T-helper 2 cell treated with Interferon-gamma antibody and Interleukin-4, amounts not matched to agents 5 μg/mL and 100 μg/mL, for 36 hours (primary cell): ENCODE measurements around the gene SGIP1.

ENCODE experiments used
- DNase-seq: peaks from one replicate; pipeline ENCODE4 v3.0.0; 2021; ENCODE audit warnings: low spot score
- H3K27ac Mint-ChIP-seq: one replicate; pipeline ENCODE4 v1.8.0; 2021; ENCODE audit warnings: mild to moderate bottlenecking, mixed read lengths
- H3K27me3 Mint-ChIP-seq: one replicate; pipeline ENCODE4 v1.8.0; 2021; ENCODE audit warnings: low read depth, mixed read lengths
- H3K36me3 Mint-ChIP-seq: one replicate; pipeline ENCODE4 v1.8.0; 2021; ENCODE audit warnings: low read depth, mixed read lengths
- H3K4me1 Mint-ChIP-seq: one replicate; pipeline ENCODE4 v1.8.0; 2021; ENCODE audit warnings: low read depth, mixed read lengths
- H3K4me3 Mint-ChIP-seq: one replicate; pipeline ENCODE4 v1.8.0; 2022; ENCODE audit warnings: mild to moderate bottlenecking, moderate library complexity, mixed read lengths
- H3K9me3 Mint-ChIP-seq: one replicate; pipeline ENCODE4 v1.8.0; 2021; ENCODE audit warnings: mixed read lengths

The SGIP1 gene, protein sequence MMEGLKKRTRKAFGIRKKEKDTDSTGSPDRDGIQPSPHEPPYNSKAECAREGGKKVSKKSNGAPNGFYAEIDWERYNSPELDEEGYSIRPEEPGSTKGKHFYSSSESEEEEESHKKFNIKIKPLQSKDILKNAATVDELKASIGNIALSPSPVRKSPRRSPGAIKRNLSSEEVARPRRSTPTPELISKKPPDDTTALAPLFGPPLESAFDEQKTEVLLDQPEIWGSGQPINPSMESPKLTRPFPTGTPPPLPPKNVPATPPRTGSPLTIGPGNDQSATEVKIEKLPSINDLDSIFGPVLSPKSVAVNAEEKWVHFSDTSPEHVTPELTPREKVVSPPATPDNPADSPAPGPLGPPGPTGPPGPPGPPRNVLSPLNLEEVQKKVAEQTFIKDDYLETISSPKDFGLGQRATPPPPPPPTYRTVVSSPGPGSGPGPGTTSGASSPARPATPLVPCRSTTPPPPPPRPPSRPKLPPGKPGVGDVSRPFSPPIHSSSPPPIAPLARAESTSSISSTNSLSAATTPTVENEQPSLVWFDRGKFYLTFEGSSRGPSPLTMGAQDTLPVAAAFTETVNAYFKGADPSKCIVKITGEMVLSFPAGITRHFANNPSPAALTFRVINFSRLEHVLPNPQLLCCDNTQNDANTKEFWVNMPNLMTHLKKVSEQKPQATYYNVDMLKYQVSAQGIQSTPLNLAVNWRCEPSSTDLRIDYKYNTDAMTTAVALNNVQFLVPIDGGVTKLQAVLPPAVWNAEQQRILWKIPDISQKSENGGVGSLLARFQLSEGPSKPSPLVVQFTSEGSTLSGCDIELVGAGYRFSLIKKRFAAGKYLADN

DNA sequence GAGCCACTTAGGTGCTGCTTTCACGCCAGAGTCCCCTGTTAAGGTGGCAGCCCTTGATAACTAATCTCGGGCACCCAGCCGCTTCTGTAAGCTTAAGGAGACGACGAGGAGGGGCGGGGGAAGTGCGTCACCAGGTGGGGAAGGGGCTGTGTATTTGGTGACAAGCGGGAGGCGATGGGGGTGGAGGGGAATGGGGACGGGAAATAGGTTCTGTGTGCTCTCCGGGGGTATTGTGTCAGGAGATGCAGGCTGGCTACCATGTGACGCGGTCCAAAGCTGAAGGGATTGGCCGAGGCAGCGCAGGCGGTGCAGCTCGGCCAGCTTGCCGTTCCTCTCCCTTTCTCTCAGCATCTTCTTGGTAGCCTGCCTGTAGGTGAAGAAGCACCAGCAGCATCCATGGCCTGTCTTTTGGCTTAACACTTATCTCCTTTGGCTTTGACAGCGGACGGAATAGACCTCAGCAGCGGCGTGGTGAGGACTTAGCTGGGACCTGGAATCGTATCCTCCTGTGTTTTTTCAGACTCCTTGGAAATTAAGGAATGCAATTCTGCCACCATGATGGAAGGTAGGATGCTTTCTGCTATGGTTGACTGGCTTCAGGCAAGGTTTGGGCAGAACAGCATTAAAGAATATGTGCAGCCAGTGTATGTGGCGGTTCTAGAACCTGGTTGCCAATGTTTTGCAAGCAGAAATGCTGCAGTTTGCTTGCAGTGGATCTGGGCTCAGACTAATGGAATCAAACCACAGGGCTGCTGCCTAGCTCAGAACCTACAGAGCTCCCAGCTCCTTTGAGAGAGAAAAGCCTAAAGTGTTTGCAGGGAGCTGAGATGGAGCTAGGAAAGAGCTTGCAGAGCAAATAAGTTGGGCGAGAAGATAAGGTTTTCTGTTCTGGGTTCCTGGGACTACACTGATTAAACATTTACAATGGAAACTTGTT lies at the start of gene SGIP1:
Gene SGIP1, plus strand, starts transcription at position 350 of the 937 bp plus-strand sequence. Its CDS starts 206 bp downstream, at position 556.
- no peak for DNase-seq
- peaks cover 5% of the 10 kb centered on the region for H3K4me1 Mint-ChIP-seq
- H3K27ac Mint-ChIP-seq = no peak within 1 kb of the TSS
- H3K27me3 Mint-ChIP-seq = peaks cover 66% of the 10 kb centered on the region
- H3K36me3 Mint-ChIP-seq = no peaks in the 10 kb centered on the region
- no peaks in the 10 kb centered on the region for H3K9me3 Mint-ChIP-seq
- peak within 1 kb of the TSS; percentile 64 for H3K4me3 Mint-ChIP-seq

- peaks cover 4% of the 10 kb centered on the region for H3K27me3 Mint-ChIP-seq
- H3K9me3 Mint-ChIP-seq = no peaks in the 10 kb centered on the region
- DNase-seq = no peak
- H3K4me1 Mint-ChIP-seq = no peaks in the 10 kb centered on the region
- H3K4me3 Mint-ChIP-seq = no peak overlapping the region
- no peaks in the 10 kb centered on the region for H3K36me3 Mint-ChIP-seq
- H3K27ac Mint-ChIP-seq = no peak overlapping the region
Observed at GRCh38 chr1:66489151-66489550, 44.8 kb upstream of the SGIP1 start.

DNA sequence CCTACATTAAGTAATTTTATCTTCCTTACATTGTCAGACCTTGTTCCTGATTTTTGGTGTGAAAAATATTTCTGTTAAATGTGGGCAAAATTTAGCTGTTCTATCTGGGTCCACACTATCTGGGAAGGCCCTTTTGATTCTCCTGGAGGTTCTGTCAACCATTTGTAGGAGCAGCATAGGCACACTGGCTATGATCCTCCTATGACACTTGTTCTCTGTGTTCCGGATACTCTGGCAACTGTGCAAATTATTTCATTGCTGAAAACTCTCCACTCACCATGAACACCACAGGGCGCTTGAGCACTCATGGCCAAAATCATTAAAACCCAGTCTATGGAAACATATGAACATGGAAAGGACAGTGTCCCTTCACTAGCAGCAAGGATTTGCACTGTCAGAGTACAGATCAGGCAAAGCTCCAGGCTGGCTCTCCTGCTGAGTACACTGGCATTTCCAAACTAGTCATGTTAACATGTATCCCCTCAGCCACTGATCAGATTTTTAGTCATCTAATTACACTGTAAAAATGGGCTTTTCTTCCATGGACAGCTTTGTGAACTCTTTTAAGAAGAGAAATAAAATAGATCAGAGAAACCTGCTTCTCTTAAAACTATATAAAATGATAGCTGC lies 43.9 kb upstream of the SGIP1 start:
- no peak overlapping the region for H3K4me3 Mint-ChIP-seq
- no peak overlapping the region for H3K27ac Mint-ChIP-seq
- no peaks in the 10 kb centered on the region for H3K4me1 Mint-ChIP-seq
- DNase-seq = no peak
- H3K27me3 Mint-ChIP-seq = peaks cover 4% of the 10 kb centered on the region
- no peaks in the 10 kb centered on the region for H3K36me3 Mint-ChIP-seq
- no peaks in the 10 kb centered on the region for H3K9me3 Mint-ChIP-seq

DNA sequence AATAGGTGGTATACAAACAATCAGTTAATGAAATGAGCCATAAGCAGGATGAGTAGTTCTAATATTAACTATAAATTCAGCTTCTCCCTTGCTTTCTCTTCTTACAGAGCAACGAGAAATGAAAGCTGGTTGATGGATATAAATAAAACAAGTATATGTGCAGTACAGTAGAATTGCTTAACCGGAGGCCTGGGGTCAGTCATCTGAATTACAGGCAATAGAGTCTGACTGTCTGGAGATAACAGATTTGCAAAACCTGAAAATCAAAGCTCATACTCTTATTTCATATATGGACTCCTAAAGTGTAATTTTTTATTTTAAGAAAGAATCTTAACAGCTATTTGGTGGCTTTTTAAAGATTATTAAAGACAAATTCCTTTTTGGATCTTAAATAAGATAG lies 43.1 kb upstream of the SGIP1 start:
- no peak overlapping the region for H3K4me3 Mint-ChIP-seq
- no peaks in the 10 kb centered on the region for H3K36me3 Mint-ChIP-seq
- peaks cover 4% of the 10 kb centered on the region for H3K27me3 Mint-ChIP-seq
- no peaks in the 10 kb centered on the region for H3K4me1 Mint-ChIP-seq
- H3K27ac Mint-ChIP-seq = no peak overlapping the region
- no peak for DNase-seq
- no peaks in the 10 kb centered on the region for H3K9me3 Mint-ChIP-seq

DNA sequence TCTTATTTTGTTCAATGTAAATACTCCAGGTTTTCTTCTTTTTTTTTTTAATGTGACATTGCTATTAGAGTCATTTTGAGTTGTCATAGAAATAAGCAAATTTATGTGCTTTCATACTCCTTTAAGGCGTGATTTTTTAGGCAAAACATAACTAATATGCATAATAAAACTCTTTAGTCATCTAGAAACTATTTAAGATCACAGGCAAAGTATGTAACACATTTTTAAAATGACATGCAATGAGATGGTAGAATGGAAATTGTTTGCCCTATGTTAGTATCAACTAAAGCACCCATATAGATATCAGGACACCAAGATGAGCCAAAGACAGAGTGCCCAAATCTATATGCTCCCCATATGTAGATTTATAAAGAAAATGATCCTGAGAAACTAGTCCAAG lies 41.5 kb upstream of the SGIP1 start:
- H3K27ac Mint-ChIP-seq = no peak overlapping the region
- H3K4me1 Mint-ChIP-seq = no peaks in the 10 kb centered on the region
- no peak overlapping the region for H3K4me3 Mint-ChIP-seq
- no peaks in the 10 kb centered on the region for H3K36me3 Mint-ChIP-seq
- DNase-seq = no peak
- peaks cover 7% of the 10 kb centered on the region for H3K27me3 Mint-ChIP-seq
- no peaks in the 10 kb centered on the region for H3K9me3 Mint-ChIP-seq

- Mint-ChIP-seq H3K36me3 (no peaks in the 10 kb centered on the region), H3K4me1 (no peaks in the 10 kb centered on the region), H3K27ac (no peak overlapping the region), H3K27me3 (peaks cover 8% of the 10 kb centered on the region), H3K9me3 (no peaks in the 10 kb centered on the region), H3K4me3 (no peak overlapping the region)
- no peak for DNase-seq
Observed at GRCh38 chr1:66493731-66494130, 40.2 kb upstream of the SGIP1 start.

DNA sequence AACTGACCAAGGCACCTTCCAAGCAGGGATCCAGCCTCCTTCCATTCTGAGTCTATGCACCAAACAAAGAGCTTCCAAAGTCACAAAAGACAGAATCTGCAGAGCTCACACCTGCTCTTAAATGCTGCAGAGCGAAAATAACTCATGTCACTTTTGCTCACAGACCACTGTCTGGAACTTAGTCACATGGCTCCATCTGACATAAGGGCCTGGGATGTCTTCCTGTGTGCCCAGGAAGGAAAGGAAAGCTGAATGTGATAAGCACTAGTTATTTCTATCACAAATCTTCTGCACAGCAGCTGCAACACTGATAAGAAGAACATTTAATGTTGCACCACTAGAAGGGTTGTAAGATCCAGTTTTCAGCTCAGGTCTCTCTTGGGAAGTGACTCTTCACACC lies 39.5 kb upstream of the SGIP1 start:
- Mint-ChIP-seq H3K27me3 (peaks cover 12% of the 10 kb centered on the region), H3K4me3 (no peak overlapping the region), H3K27ac (no peak overlapping the region), H3K36me3 (no peaks in the 10 kb centered on the region), H3K9me3 (no peaks in the 10 kb centered on the region), H3K4me1 (no peaks in the 10 kb centered on the region)
- no peak for DNase-seq

GRCh38 chr1:66495495-66495894 lies 38.5 kb upstream of the SGIP1 start:
- Mint-ChIP-seq H3K9me3 (no peaks in the 10 kb centered on the region), H3K4me1 (no peaks in the 10 kb centered on the region), H3K4me3 (no peak overlapping the region), H3K36me3 (no peaks in the 10 kb centered on the region), H3K27ac (no peak overlapping the region), H3K27me3 (peaks cover 10% of the 10 kb centered on the region)
- DNase-seq = no peak

GRCh38 chr1:66497910-66498309 lies 36.0 kb upstream of the SGIP1 start:
- no peak overlapping the region for H3K27ac Mint-ChIP-seq
- H3K4me3 Mint-ChIP-seq = no peak overlapping the region
- H3K4me1 Mint-ChIP-seq = no peaks in the 10 kb centered on the region
- H3K9me3 Mint-ChIP-seq = no peaks in the 10 kb centered on the region
- H3K36me3 Mint-ChIP-seq = no peaks in the 10 kb centered on the region
- DNase-seq = no peak
- peaks cover 15% of the 10 kb centered on the region for H3K27me3 Mint-ChIP-seq

DNA sequence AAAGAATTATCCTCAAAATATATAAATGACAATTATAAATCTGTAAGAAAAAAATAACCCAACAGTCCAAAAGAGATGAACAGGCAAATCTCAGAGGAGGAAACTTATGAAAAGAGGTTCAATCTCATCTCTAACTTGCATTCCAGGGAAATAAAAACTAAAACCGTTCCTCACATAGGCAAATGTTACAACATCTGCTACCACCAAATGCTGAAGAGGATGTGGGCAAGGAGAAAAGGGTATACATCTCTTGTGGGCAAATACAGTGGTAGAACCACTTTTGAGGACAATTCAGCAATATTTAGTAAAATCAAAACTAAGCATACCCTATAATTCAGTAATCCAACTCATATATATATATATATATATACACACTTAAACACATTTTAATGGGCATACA lies 33.7 kb upstream of the SGIP1 start:
- H3K27me3 Mint-ChIP-seq = peaks cover 15% of the 10 kb centered on the region
- H3K4me1 Mint-ChIP-seq = no peaks in the 10 kb centered on the region
- DNase-seq = no peak

GRCh38 chr1:66502086-66502485 lies 31.9 kb upstream of the SGIP1 start:
- Mint-ChIP-seq H3K4me3 (no peak overlapping the region), H3K4me1 (no peaks in the 10 kb centered on the region), H3K27me3 (peaks cover 16% of the 10 kb centered on the region), H3K36me3 (no peaks in the 10 kb centered on the region), H3K9me3 (no peaks in the 10 kb centered on the region), H3K27ac (no peak overlapping the region)
- no peak for DNase-seq

More for the DNA sequence above, 33.7 kb upstream of the SGIP1 start:
- Mint-ChIP-seq H3K4me3 (no peak overlapping the region), H3K27ac (no peak overlapping the region), H3K36me3 (no peaks in the 10 kb centered on the region), H3K9me3 (no peaks in the 10 kb centered on the region)

DNA sequence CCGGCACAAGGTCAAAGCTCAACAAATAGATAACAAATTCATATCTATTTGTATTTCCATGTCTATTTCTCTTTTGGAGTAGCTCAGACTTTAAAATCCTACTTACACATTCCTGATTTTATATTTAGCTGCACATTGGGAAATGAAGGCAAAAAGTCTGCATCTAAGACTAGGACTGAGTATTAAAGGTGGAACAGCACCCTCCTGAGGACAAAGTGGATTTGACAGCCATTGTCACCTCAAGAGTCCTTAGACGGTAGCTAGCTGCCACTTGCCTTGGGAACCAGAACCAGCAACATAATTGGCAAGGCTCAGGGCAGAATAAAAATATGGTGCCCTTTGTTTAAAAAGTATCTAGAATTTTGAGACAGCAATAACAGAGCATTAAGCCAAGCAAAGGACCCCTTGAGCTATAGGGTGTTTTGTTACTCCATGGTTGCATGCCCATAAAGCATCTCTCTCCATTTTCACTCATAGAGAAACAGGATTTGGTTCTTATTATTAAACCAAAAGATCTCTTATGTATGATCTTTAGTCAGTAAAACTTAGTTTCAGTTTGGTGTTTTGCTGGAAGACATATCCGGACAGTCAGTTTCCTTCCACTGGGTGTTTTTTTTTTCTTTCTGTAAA lies 30.0 kb upstream of the SGIP1 start:
- Mint-ChIP-seq H3K36me3 (no peaks in the 10 kb centered on the region), H3K27me3 (peaks cover 13% of the 10 kb centered on the region), H3K9me3 (no peaks in the 10 kb centered on the region), H3K4me3 (no peak overlapping the region), H3K27ac (no peak overlapping the region), H3K4me1 (no peaks in the 10 kb centered on the region)
- no peak for DNase-seq
